ENCODE measurements around the gene ANKH.
"Not testable (repeated sequence)": the region's sequence is repeated elsewhere in the genome, so short reads cannot be mapped to it uniquely, and the experiment has no call there.

ANKH gene

GRCh38 chr5:14849516-14850294 lies 21.9 kb downstream of the ANKH start:
- TF ChIP-seq, protein P1, sequence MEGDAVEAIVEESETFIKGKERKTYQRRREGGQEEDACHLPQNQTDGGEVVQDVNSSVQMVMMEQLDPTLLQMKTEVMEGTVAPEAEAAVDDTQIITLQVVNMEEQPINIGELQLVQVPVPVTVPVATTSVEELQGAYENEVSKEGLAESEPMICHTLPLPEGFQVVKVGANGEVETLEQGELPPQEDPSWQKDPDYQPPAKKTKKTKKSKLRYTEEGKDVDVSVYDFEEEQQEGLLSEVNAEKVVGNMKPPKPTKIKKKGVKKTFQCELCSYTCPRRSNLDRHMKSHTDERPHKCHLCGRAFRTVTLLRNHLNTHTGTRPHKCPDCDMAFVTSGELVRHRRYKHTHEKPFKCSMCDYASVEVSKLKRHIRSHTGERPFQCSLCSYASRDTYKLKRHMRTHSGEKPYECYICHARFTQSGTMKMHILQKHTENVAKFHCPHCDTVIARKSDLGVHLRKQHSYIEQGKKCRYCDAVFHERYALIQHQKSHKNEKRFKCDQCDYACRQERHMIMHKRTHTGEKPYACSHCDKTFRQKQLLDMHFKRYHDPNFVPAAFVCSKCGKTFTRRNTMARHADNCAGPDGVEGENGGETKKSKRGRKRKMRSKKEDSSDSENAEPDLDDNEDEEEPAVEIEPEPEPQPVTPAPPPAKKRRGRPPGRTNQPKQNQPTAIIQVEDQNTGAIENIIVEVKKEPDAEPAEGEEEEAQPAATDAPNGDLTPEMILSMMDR (IDR thresholded peaks at IDR 0.05; ENCODE audit: low read depth, low read length) = no peak
- no peak for DNase-seq (ENCODE audit: extremely low read depth, low read depth)

- not testable (repeated sequence) for DNase-seq (ENCODE audit: extremely low read depth, low read depth)
Measured at GRCh38 chr5:14848942-14849341, 22.6 kb downstream of the ANKH start.

DNA sequence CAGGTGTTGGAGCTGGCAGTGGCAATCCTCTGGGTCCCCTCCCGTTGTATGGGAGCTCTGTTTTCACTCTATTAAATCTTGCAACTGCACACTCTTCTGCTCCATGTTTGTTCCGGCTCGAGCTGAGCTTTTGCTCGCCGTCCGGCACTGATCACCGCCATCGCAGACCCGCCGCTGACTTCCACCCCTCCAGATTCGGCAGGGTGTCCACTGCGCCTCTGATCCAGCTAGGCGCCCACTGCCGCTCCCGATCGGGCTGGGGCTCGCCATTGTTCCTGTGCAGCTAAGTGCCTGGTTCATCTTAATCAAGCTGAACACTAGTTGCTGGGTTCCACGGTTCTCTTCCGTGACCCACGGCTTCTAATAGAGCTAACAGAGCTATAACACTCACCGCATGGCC lies 23.2 kb downstream of the ANKH start:
- DNase-seq (ENCODE audit: extremely low read depth, low read depth) = no peak
- TF ChIP-seq, protein P1 (IDR thresholded peaks at IDR 0.05; ENCODE audit: low read depth, low read length) = no peak

GRCh38 chr5:14847471-14847870 lies 24.1 kb downstream of the ANKH start:
- DNase-seq (ENCODE audit: extremely low read depth, low read depth) = no peak
- TF ChIP-seq, protein P1 (IDR thresholded peaks at IDR 0.05; ENCODE audit: low read depth, low read length) = no peak

- DNase-seq (ENCODE audit: extremely low read depth, low read depth) = no peak
- TF ChIP-seq, protein P1 (IDR thresholded peaks at IDR 0.05; ENCODE audit: low read depth, low read length) = no peak
Measured at GRCh38 chr5:14842117-14842516, 29.5 kb downstream of the ANKH start.

DNA sequence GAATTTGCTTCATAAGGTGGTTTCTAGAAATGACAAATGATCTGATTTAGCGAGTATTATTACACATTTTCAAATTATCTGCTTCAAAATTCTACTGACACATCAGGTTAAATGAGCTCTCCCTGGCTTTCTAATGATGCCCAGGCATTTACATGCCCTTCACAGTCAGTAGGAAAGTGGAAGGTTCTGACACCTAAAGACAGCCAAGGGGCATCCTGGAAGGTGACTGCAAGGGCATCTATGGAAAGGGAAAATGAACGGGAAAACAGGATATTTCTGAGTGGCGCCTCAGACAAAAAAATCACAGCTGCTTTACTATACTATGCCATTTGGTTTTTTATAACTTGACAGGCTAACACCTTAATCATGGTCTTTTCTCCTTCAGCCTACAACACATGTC lies 31.0 kb downstream of the ANKH start:
- no peak for DNase-seq (ENCODE audit: extremely low read depth, low read depth)
- TF ChIP-seq, protein P1 (IDR thresholded peaks at IDR 0.05; ENCODE audit: low read depth, low read length) = no peak

GRCh38 chr5:14838396-14839319 lies 32.9 kb downstream of the ANKH start:
- TF ChIP-seq, protein P1 (IDR thresholded peaks at IDR 0.05; ENCODE audit: low read depth, low read length) = no peak

DNA sequence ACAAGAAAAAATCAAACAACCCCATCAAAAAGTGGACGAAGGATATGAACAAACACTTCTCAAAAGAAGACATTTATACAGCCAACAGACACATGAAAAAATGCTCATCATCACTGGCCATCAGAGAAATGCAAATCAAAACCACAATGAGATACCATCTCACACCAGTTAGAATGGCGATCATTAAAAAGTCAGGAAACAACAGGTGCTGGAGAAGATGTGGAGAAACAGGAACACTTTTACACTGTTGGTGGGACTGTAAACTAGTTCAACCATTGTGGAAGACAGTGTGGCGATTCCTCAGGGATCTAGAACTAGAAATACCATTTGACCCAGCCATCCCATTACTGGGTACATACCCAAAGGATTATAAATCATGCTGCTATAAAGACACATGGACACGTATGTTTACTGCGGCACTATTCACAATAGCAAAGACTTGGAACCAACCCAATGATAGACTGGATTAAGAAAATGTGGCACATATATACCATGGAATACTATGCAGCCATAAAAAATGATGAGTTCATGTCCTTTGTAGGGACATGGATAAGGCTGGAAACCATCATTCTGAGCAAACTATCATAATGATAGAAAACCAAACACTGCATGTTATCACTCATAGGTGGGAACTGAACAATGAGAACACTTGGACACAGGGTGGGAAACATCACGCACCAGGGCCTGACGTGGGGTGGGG lies 34.0 kb downstream of the ANKH start:
- DNase-seq (ENCODE audit: extremely low read depth, low read depth) = not testable (repeated sequence)

More at GRCh38 chr5:14838396-14839319, 32.9 kb downstream of the ANKH start:
- DNase-seq (ENCODE audit: extremely low read depth, low read depth) = no peak

Data from AG09319 (cell line).